ENCODE data around the gene FER1L5.

DNA sequence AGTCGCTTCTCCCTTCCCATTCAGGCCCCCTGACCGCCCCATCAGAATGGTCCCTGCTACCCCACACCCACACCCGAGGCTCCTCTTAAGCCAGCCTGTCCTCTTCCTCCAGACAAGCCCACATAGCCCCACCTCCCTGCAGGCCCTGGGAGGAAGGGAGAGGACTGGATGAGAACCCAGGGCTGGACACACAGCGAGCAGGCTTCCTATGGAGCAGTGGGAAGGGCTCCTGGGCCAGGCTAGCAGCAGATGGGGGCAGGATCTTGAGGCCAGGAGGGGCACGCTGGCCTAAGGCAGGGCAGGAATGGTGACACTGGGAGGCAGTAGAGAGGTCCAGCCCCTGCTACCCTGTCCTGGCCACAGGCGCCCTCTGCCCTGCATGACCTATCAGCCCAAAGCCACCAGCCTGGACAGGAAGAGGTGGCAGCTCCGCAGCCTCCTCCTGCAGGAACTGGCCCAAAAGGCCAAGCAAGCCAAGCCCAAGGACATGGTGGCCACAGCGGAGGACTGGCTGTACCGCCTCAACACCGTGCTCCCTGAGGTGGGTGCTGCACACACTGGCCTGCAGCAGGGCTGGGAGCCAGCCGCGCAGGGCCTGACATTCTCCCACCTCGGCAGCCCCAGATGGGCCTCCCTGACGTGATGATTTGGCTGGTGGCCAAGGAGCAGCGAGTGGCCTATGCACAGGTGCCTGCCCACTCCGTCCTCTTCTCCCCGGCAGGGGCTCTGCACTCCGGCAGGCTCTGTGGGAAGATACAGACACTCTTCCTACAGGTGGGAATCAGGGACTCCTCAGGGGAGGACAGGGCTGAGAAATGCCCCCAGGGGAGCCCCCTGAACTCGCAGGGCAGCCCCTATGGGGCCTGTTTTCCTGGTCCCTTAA is 43.3 kb downstream of the FER1L5 start:
- TF ChIP-seq FOXM1 (IDR thresholded peaks at IDR 0.05; ENCODE audit: borderline replicate concordance) (no peak), SUZ12 (IDR thresholded peaks at IDR 0.05) (no peak), SP1 (IDR thresholded peaks at IDR 0.05) (no peak)

All from HEK293T (cell line).